GM18508 (cell line): Measurements from ENCODE around the gene GTF3C1.

Experiments
- ATAC-seq: cut with Tn5 transposase; IDR thresholded peaks from one replicate; pipeline ENCODE4 v1.9.1; 2021; ENCODE audit warnings: moderate number of reproducible peaks; ENCODE audit not compliant: insufficient read depth, unreplicated experiment

Gene GTF3C1

DNA sequence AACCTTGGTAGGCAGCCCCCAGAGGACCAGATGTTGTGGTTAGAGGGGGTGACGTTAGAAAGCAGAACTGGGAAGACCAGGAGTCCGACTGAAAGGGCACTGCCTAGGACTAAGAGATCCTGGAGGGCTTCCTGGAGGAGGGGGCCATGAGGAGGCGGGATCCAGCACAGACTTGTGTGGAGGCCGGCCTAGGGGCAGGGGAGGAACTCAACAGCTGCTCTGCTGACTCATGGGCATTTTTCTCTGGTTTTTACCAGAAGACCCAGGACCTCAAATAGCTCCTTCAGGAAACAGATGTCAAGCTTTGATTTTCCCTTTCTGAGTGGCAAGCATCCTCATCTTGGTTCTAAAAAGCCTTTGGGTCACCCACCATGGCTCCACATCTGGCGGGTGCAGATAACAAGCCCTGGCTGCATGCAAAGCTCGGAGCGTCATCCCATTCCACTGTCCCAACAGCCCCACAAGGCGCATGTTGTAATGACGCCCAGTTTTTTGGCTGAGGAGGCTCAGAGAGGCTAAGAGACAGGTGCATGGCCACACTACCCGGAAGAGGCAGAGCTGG lies 118.7 kb downstream of the GTF3C1 start:
- ATAC-seq = no peak

DNA sequence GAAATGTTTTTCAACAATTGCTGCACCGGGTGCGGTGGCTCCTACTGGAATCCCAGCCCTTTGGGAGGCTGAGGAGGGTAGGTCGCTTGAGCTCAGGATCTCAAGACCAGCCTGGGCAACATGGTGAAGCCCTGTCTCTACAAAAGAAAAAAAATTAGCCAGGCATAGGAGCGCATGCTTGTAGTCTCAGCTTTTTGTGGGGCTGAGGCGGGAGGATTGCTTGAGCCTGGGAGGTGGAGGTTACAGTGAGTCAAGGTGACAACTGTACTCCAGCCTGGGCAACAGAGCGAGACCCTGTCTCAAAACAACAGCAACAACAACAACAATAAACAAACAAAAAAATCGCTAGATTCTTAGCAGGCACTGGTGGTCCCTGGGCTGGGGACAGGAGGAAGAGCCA lies 119.2 kb downstream of the GTF3C1 start:
- no peak for ATAC-seq

DNA sequence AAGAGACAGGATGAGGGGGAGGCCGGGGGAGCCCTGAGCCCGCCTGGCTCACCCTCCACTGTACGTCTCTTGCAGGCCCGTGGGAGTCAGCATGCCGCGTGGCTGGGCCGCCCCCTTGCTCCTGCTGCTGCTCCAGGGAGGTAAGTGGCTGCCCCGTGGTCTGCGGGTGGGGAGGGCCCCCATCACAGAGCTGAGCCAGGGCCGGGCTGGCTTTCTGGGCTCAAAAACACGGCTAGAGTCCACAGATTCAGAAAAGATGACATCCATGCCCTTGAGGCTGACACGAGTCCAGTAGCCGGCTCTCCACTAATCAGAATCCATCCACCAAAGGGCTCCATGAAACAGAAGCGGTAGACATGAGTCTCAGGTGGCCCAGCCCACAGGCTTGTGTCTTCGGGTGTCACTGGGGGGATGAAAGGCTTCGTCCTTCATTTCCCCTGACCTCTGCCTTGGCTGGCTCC lies 119.7 kb downstream of the GTF3C1 start:
- ATAC-seq = no peak

DNA sequence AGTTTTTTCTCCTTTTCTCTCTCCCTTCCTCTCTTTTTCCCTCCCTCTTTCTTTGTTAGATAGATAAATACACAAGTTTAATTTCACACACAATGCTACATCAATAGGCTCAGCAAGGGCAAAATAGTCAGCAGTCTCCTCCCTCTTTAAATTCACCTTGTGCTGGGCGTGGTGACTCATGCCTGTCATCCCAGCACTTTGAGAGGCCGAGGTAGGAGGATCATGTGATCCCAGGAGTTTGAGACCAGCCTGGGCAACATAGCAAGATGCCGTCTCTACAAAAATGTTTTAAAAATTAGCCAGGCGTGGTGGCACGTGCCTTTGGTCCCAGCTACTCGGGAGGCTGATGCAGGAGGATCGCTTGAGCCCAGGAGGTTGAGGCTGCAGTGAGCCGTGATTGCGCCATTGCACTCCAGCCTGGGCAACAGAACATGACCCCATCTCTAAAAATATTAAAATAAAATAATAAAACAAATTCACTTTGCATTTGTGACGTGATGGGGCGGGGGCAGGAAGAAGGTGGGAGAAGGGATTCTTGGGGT lies 120.3 kb downstream of the GTF3C1 start:
- ATAC-seq = no peak

DNA sequence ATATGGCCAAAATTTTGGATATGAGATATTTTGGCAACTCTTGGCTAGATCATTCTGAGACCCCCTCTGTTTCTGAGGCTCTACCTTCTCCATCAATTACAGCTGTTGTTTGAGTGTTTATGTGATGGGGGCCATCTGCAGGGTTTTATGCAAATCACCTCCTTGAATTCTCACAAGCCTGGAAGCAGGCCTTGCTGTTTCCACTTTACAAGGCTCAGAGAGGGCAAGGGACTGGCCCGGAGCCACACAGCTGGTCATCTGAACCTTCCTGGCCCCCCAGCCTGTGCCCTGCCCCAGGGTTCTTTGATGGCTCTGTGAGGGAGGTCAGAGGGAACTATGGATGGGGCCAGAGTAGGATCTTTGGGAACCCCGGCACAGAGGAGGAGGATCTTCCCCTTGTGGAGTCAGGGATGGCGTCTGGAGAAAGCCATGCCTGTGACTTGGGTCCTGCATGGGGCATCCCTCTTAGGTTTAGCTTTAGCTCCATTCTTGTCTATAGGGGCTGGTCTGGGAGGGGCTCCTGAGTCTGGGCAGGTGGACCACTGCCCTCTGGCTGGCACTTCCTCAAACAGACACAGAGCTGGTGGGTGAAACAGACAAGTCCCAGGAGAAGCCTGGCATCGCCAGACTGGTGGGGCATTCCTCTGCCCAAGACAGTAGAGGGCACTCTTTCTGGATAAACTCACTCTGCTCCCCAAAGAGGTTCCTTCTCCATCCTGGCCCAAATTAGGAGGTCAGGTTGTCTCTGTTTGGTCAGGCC lies 121.5 kb downstream of the GTF3C1 start:
- ATAC-seq = no peak

DNA sequence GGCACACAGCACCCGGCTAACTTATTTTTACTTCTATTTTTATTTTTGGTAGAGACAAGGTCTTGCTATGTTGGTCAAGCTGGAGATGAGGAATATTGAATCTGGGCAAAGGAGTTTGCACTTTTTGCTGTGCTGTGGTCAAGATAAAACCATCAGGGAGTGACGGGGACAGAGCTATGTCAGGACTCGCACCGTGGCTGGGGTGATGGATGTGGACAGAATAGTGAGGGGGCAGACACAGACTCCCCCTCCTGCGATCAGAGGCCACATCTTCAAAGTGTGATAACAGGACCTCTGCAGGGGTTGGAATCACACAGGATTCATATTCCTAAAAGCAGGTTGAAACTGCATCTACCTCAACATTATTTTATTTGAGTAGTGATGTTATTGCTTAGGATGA lies 122.2 kb downstream of the GTF3C1 start:
- ATAC-seq = no peak

DNA sequence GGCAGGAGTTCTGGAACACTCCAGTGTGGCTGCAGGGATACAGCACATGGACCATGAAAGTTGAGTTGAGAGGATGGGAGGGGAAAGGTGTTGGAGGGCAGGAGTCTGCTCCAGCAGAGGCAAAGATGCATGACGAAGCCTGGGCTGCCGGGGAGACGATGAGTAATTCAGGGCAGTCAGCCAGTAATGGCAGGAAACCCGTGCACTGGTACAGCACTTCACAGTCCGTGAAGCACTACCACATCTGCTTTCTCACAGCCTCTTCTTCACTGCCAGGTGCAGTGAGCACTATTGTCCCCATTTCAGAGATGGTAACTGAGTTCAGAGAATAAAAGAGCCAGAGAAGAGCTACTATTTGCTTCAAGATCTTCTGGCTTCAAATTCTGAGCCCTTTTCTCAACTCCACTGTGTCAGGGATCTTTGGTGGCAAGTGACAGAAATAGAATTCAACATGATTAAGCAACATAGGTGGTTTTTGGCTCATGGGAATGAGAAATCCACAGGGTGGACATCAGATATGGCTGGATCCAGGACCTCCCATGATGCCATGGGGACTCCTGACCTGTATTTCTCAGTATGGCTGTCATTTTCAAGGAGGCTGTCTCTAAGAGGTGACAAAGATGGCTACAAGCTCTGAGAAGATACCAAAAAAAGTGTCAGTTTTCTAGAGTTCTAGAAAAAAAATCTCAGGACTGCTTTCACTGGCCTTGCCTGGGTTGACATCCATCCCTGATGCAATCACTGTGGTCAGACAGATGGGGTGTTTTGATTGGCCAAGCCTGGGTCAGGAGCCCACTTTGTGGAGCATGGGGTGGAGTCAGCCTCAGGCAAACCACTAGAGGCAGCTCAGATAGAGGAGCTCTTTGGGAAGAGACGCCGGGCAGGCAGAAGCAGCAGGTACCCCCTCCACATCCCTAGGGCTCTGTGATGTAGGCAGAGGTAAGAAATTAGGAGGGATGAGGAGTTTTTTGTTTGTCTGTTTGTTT lies 123.0 kb downstream of the GTF3C1 start:
- no peak for ATAC-seq

DNA sequence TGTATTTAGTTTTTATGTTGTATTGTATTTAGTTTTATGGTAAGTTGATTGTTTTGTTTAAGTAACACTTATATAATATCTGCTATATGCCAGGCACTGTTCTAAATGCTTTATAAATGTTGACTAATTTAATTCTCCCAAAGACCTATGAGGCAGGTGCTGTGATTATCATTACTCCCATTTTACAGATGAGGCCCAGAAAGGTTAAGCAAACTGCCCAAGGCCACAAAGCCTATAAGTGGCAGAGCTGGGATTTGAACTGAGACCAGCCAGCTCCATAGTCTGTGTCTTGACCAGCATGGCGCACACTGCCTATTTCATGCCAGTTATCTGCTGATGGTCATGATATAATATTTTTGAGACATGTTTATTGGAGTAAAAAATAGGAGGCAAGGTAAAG lies 123.8 kb downstream of the GTF3C1 start:
- ATAC-seq = no peak

DNA sequence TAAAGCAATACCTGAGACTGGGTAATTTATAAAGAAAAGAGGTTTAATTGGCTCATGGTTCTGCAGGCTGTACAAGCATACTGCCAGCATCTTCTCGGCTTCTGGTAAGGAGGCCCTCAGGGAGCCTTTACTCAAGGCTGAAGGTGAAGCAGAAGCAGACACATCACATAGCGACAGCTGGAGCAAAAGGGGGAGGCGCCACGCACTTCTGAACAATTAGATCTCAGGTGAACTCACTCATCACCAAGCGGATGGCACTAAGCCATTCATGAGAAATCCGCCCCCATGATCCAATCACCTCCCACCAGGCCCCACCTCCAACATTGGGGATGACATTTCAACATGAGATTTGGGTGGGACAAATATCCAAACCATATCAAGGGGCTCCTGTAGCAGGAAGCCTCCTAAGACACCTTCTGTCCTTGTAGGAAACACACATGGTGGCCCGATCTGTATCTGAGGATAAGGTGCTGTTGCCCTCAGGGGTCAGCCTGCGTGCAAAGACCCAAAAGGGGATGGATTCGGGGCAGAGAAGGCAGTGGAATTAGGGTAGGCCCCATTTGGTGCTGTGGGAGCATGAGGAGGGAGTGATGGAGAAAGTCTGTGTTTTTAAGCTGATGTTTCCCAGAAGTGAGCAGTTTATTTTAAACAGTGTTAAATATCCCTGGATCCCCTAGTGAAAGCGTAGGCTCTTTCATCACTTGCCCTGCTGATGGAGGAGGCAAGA lies 124.8 kb downstream of the GTF3C1 start:
- no peak for ATAC-seq

DNA sequence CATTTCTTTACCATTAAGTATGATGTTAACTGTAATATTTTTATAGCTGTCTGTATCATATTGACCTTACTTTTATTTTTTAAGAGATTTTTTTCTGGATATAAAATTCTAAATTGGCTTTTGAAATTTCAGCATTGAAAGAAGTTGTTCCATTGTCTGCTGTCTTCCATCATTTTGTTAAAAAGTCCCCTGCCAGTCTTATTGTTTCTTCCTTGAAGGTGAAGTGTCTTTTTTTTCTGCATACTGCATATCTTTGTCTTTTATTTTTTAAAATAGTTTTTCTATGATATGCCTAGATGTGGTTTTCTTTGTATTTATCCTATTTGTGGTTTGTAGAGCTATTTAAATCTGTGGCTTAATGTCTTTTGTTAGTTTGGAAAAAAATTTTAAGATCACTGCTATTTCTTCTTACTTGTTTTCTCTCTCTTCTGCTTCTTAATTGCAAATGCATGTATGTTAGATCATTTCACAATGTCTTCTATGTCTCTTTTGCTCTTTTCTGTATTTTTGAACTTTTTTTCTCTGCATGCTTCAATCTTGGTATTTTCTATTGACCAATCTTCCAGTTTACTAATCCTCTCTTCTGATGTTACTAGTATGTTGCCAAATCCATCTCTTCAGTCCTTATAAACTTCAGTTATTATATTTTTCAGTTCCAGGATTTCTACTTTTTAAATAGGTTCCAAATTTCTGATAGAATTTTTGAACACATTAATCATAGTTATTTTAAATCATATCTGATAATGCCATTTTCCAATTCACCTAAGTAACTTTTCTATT lies 127.6 kb downstream of the GTF3C1 start:
- no peak for ATAC-seq

DNA sequence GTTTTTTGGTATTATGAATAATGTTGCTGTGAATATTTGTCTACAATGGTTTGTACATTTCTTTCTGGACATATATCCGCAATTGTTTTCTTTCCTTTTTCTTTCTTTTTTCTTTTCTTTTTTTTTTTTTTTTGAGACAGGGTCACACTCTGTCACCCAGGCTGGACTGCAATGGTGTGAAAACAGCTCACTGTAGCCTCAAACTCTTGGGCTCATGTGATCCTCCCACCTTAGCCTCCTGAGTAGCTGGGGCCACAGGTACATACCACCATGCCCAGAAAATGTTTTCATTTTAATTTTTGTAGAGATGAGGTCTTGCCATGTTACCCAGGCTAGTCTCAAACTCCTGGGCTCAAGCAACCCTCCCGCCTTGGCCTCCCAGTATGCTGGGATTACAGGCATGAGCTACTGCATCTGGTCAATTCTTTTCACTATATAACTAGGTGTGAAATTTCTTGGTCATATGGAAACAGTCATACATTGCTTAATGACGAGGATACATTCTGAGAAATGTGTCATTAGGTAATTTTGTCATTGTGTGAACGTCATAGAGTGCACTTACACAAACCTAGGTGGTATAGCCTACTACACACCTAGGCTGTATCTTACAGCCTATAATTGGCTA lies 132.6 kb downstream of the GTF3C1 start:
- no peak for ATAC-seq

DNA sequence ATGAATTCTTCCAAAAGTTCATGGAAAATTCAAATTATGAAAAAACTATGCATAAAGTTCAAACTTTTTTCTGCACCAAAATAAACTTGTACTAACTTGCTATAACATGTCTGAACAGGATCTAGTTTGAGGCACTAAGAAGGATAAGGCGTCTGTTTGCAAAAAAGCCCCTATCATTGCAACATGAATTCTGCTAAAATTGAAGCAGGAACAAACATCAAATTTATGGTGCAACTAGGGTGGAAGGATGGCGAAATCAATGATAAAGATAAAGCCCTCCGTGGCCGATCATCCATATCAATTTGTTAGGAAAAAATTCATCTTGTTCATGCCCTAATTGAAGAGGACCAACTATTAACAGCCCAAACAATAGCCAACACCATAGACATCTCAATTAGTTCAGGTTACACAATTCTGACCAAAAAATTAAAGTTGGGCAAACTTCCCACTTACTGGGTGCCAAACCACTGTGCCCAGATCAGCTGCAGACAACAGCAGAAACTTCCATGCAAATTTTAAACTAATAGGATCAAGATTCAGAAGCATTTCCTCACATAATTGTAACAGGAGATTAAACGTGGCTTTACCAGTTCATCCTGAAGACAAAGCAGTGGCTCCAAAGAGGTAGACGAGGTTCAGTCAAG lies 134.8 kb downstream of the GTF3C1 start:
- no peak for ATAC-seq

DNA sequence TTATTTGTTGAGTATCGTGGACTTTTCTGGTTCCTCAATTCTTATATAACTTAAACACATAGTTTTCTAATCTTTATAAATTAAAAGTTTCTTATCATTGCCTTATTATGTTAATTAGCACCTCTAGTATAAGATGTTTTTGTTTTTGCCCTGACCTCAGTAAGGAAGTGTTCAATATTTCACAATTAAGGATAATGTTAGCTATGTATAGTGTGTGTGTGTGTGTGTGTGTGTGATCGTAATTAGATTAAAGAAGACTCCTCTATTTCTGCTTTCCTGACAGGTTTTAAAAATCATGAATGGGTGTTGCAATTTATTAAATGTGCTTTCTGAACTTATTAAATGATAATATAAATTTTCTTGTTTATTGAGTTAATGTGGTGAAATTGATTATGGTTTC lies 135.8 kb downstream of the GTF3C1 start:
- ATAC-seq = no peak

DNA sequence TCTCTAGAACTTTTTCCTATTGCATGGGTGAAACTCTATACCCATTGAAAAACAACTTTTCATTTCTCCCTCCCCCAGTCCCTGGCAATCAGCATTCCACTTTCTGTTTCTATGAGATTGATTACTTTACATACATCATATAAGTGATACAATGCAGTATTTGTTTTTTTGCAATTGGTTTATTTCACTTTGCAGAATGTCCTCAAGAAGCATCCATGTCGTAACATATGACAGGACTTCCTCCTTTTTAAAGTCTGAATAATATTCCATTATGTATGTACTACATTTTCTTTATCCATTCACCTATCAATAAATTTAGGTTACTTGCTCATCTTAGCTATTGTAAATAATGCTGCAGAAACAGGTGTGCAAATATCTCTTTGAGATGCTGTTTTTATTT lies 139.0 kb downstream of the GTF3C1 start:
- ATAC-seq = no peak
